HEK293 (cell line): ENCODE measurements around the gene ANTKMT.

ENCODE experiments used
- BCL11A ChIP-seq: fragments of 450-650 bp; formaldehyde crosslinking; IDR thresholded peaks from 2 replicates; pipeline ENCODE4 v1.5.1; 2016; ENCODE audit warnings: low read depth, missing biosample characterization, missing genetic modification characterization
- ELK4 ChIP-seq: IDR thresholded peaks from 2 replicates; pipeline ENCODE4 v1.6.1; 2011; ENCODE audit warnings: mild to moderate bottlenecking, low read depth, low read length, borderline replicate concordance
- GLI2 ChIP-seq: fragments of 450-650 bp; formaldehyde crosslinking; IDR thresholded peaks from 2 replicates; pipeline ENCODE4; 2017; ENCODE audit warnings: missing biosample characterization, missing genetic modification characterization, low read depth, borderline replicate concordance
- GLIS1 ChIP-seq: fragments of 450-650 bp; formaldehyde crosslinking; IDR thresholded peaks from 2 replicates; pipeline ENCODE4 v1.5.1; 2016; ENCODE audit warnings: missing biosample characterization, missing genetic modification characterization
- KLF8 ChIP-seq: fragments of 450-650 bp; formaldehyde crosslinking; IDR thresholded peaks from 2 replicates; pipeline ENCODE4 v1.5.1; 2016; ENCODE audit warnings: missing biosample characterization, missing genetic modification characterization
- KLF9 ChIP-seq: fragments of 450-650 bp; formaldehyde crosslinking; IDR thresholded peaks from 2 replicates; pipeline ENCODE4 v1.5.1; 2016; ENCODE audit warnings: missing biosample characterization, missing genetic modification characterization, low read depth
- MYNN ChIP-seq: fragments of 450-650 bp; formaldehyde crosslinking; IDR thresholded peaks from 2 replicates; pipeline ENCODE4 v1.5.1; 2016; ENCODE audit warnings: missing biosample characterization, missing genetic modification characterization, borderline replicate concordance
- REPIN1 ChIP-seq: fragments of 450-650 bp; formaldehyde crosslinking; IDR thresholded peaks from 2 replicates; pipeline ENCODE4 v1.5.1; 2017; ENCODE audit warnings: missing biosample characterization, missing genetic modification characterization, low read depth
- SCRT1 ChIP-seq: fragments of 450-650 bp; formaldehyde crosslinking; IDR thresholded peaks from 2 replicates; pipeline ENCODE4 v1.5.1; 2016; ENCODE audit warnings: missing biosample characterization, missing genetic modification characterization, borderline replicate concordance
- SP2 ChIP-seq: fragments of 450-650 bp; formaldehyde crosslinking; IDR thresholded peaks from 2 replicates; pipeline ENCODE4 v1.5.1; 2016; ENCODE audit warnings: missing biosample characterization, missing genetic modification characterization
- SP3 ChIP-seq: fragments of 450-650 bp; formaldehyde crosslinking; IDR thresholded peaks from 2 replicates; pipeline ENCODE4 v1.5.1; 2016; ENCODE audit warnings: missing biosample characterization, missing genetic modification characterization
- ZFP69B ChIP-seq: fragments of 450-650 bp; formaldehyde crosslinking; IDR thresholded peaks from 2 replicates; pipeline ENCODE4 v1.5.1; 2016; ENCODE audit warnings: missing biosample characterization, missing genetic modification characterization
- ZIC2 ChIP-seq: fragments of 450-650 bp; formaldehyde crosslinking; IDR thresholded peaks from 2 replicates; pipeline ENCODE4 v1.5.1; 2016; ENCODE audit warnings: missing biosample characterization, missing genetic modification characterization
- ZNF133 ChIP-seq: fragments of 450-650 bp; formaldehyde crosslinking; IDR thresholded peaks from 2 replicates; pipeline ENCODE4 v1.5.1; 2016; ENCODE audit warnings: missing biosample characterization, missing genetic modification characterization
- ZNF140 ChIP-seq: fragments of 450-650 bp; formaldehyde crosslinking; IDR thresholded peaks from 2 replicates; pipeline ENCODE4 v1.5.1; 2016; ENCODE audit warnings: missing biosample characterization, missing genetic modification characterization
- ZNF2 ChIP-seq: fragments of 450-650 bp; formaldehyde crosslinking; IDR thresholded peaks from 2 replicates; pipeline ENCODE4 v1.5.1; 2016; ENCODE audit warnings: missing biosample characterization, missing genetic modification characterization
- ZNF350 ChIP-seq: fragments of 450-650 bp; formaldehyde crosslinking; IDR thresholded peaks from 2 replicates; pipeline ENCODE4 v1.5.0; 2017; ENCODE audit warnings: missing biosample characterization, mild to moderate bottlenecking, missing genetic modification characterization
- ZNF391 ChIP-seq: fragments of 450-650 bp; formaldehyde crosslinking; IDR thresholded peaks from 2 replicates; pipeline ENCODE4 v1.5.1; 2016; ENCODE audit warnings: low read depth, missing biosample characterization, missing genetic modification characterization, borderline replicate concordance
- ZNF398 ChIP-seq: fragments of 450-650 bp; formaldehyde crosslinking; IDR thresholded peaks from 2 replicates; pipeline ENCODE4 v1.5.1; 2017; ENCODE audit warnings: missing biosample characterization, missing genetic modification characterization
- ZNF473 ChIP-seq: fragments of 450-650 bp; formaldehyde crosslinking; IDR thresholded peaks from 2 replicates; pipeline ENCODE4 v1.5.1; 2017; ENCODE audit warnings: missing biosample characterization, missing genetic modification characterization
- ZNF48 ChIP-seq: fragments of 450-650 bp; formaldehyde crosslinking; IDR thresholded peaks from 2 replicates; pipeline ENCODE4 v1.5.1; 2016; ENCODE audit warnings: missing biosample characterization, missing genetic modification characterization
- ZNF530 ChIP-seq: fragments of 450-650 bp; formaldehyde crosslinking; IDR thresholded peaks from 2 replicates; pipeline ENCODE4 v1.5.1; 2016; ENCODE audit warnings: low read depth, missing biosample characterization, missing genetic modification characterization
- ZNF561 ChIP-seq: fragments of 450-650 bp; IDR thresholded peaks from 2 replicates; pipeline ENCODE4 v1.5.1; 2018; ENCODE audit warnings: missing biosample characterization, missing genetic modification characterization, borderline replicate concordance
- ZNF610 ChIP-seq: fragments of 450-650 bp; formaldehyde crosslinking; IDR thresholded peaks from 2 replicates; pipeline ENCODE4 v1.5.1; 2016; ENCODE audit warnings: missing biosample characterization, missing genetic modification characterization, borderline replicate concordance
- ZNF621 ChIP-seq: fragments of 450-650 bp; formaldehyde crosslinking; IDR thresholded peaks from 2 replicates; pipeline ENCODE4 v1.5.1; 2017; ENCODE audit warnings: missing biosample characterization, missing genetic modification characterization
- ZNF654 ChIP-seq: fragments of 450-650 bp; formaldehyde crosslinking; IDR thresholded peaks from 2 replicates; pipeline ENCODE4 v1.5.1; 2016; ENCODE audit warnings: low read depth, missing biosample characterization, missing genetic modification characterization
- ZNF677 ChIP-seq: fragments of 450-650 bp; IDR thresholded peaks from 2 replicates; pipeline ENCODE4 v1.5.0; 2018; ENCODE audit warnings: missing biosample characterization, mild to moderate bottlenecking, missing genetic modification characterization, moderate library complexity
- ZNF776 ChIP-seq: fragments of 450-650 bp; formaldehyde crosslinking; IDR thresholded peaks from 2 replicates; pipeline ENCODE4 v1.5.0; 2017; ENCODE audit warnings: missing biosample characterization, missing genetic modification characterization, borderline replicate concordance
- ZNF777 ChIP-seq: fragments of 450-650 bp; formaldehyde crosslinking; IDR thresholded peaks from 2 replicates; pipeline ENCODE4 v1.5.1; 2017; ENCODE audit warnings: missing biosample characterization, missing genetic modification characterization, borderline replicate concordance
- ZNF785 ChIP-seq: fragments of 450-650 bp; formaldehyde crosslinking; IDR thresholded peaks from 2 replicates; pipeline ENCODE4 v1.5.1; 2016; ENCODE audit warnings: missing biosample characterization, missing genetic modification characterization
- ZNF792 ChIP-seq: fragments of 450-650 bp; formaldehyde crosslinking; IDR thresholded peaks from 2 replicates; pipeline ENCODE4 v1.5.1; 2016; ENCODE audit warnings: missing biosample characterization, missing genetic modification characterization
- ZNF837 ChIP-seq: fragments of 450-650 bp; formaldehyde crosslinking; IDR thresholded peaks from 2 replicates; pipeline ENCODE4 v1.5.1; 2016; ENCODE audit warnings: missing biosample characterization, missing genetic modification characterization
- ZNF843 ChIP-seq: fragments of 450-650 bp; formaldehyde crosslinking; IDR thresholded peaks from 2 replicates; pipeline ENCODE4 v1.5.1; 2016; ENCODE audit warnings: missing biosample characterization, missing genetic modification characterization
- ZSCAN23 ChIP-seq: fragments of 450-650 bp; formaldehyde crosslinking; IDR thresholded peaks from 2 replicates; pipeline ENCODE4 v1.5.1; 2016; ENCODE audit warnings: missing biosample characterization, missing genetic modification characterization
- ZXDB ChIP-seq: fragments of 450-650 bp; formaldehyde crosslinking; IDR thresholded peaks from 2 replicates; pipeline ENCODE4 v1.5.1; 2016; ENCODE audit warnings: missing biosample characterization, missing genetic modification characterization
- TF ChIP-seq, protein P1 (sequence below): fragments of 450-650 bp; formaldehyde crosslinking; IDR thresholded peaks from 2 replicates; pipeline ENCODE4 v1.5.1; 2017; ENCODE audit warnings: missing biosample characterization, missing genetic modification characterization

Gene ANTKMT

GRCh38 chr16:682493-683395 lies 38.2 kb upstream of the ANTKMT start (continued):
- no peak for TF ChIP-seq ZNF654 (tag by site-specific recombination)
- no peak for TF ChIP-seq ZNF776
- TF ChIP-seq ZNF561 (tag by site-specific recombination) = peak; percentile 20; the same call in 1 of the 2 replicates
- TF ChIP-seq MYNN (tag by site-specific recombination) = no peak
- TF ChIP-seq SP2 (tag by site-specific recombination) = peak; percentile 40; the same call in 1 of the 2 replicates
- TF ChIP-seq ZXDB (tag by site-specific recombination) = peak; percentile 78
- 0 out of 2 replicates have a peak, but pooled peaks have one; percentile 12 for TF ChIP-seq ZNF843 (tag by site-specific recombination)
- 0 out of 2 replicates have a peak, but pooled peaks have one; percentile 17 for TF ChIP-seq ZSCAN23
- no peak for TF ChIP-seq ZNF48
- no peak for TF ChIP-seq ZNF473 (tag by site-specific recombination)
- TF ChIP-seq ZNF792 = no peak
- TF ChIP-seq GLIS1 = no peak
- no peak for TF ChIP-seq ZNF350 (tag by site-specific recombination)
- 0 out of 2 replicates have a peak, but pooled peaks have one; percentile 6 for TF ChIP-seq KLF9 (tag by site-specific recombination)
- no peak for TF ChIP-seq REPIN1 (tag by site-specific recombination)
- TF ChIP-seq ZNF133 = no peak
- no peak for TF ChIP-seq ZNF140 (tag by site-specific recombination)
- TF ChIP-seq ZNF530 (tag by site-specific recombination) = no peak
- TF ChIP-seq KLF8 = peak; percentile 31; the same call in 1 of the 2 replicates
- TF ChIP-seq ELK4 = no peak
- TF ChIP-seq BCL11A (tag by site-specific recombination) = peak; percentile 40; the same call in 1 of the 2 replicates
- no peak for TF ChIP-seq ZNF621 (tag by site-specific recombination)
- TF ChIP-seq SCRT1 (tag by site-specific recombination) = no peak
- no peak for TF ChIP-seq ZNF677 (tag by site-specific recombination)
- no peak for TF ChIP-seq ZFP69B (tag by site-specific recombination)
- no peak for TF ChIP-seq ZNF777
- peak; percentile 62; the same call in 1 of the 2 replicates for TF ChIP-seq ZNF391 (tag by site-specific recombination)
- TF ChIP-seq, protein P1, sequence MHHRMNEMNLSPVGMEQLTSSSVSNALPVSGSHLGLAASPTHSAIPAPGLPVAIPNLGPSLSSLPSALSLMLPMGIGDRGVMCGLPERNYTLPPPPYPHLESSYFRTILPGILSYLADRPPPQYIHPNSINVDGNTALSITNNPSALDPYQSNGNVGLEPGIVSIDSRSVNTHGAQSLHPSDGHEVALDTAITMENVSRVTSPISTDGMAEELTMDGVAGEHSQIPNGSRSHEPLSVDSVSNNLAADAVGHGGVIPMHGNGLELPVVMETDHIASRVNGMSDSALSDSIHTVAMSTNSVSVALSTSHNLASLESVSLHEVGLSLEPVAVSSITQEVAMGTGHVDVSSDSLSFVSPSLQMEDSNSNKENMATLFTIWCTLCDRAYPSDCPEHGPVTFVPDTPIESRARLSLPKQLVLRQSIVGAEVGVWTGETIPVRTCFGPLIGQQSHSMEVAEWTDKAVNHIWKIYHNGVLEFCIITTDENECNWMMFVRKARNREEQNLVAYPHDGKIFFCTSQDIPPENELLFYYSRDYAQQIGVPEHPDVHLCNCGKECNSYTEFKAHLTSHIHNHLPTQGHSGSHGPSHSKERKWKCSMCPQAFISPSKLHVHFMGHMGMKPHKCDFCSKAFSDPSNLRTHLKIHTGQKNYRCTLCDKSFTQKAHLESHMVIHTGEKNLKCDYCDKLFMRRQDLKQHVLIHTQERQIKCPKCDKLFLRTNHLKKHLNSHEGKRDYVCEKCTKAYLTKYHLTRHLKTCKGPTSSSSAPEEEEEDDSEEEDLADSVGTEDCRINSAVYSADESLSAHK = 0 out of 2 replicates have a peak, but pooled peaks have one; percentile 11
- TF ChIP-seq ZNF2 (tag by site-specific recombination) = peak; percentile 56; the same call in 1 of the 2 replicates
- TF ChIP-seq SP3 (tag by site-specific recombination) = no peak
- TF ChIP-seq ZNF837 (tag by site-specific recombination) = peak; percentile 30; the same call in 1 of the 2 replicates
- TF ChIP-seq GLI2 (tag by site-specific recombination) = no peak
- no peak for TF ChIP-seq ZNF610 (tag by site-specific recombination)
- TF ChIP-seq ZNF785 (tag by site-specific recombination) = no peak
- no peak for TF ChIP-seq ZNF398
- 0 out of 2 replicates have a peak, but pooled peaks have one; percentile 2 for TF ChIP-seq ZIC2 (tag by site-specific recombination)
